ENCODE results near the gene GPT2.

The GPT2 gene

DNA sequence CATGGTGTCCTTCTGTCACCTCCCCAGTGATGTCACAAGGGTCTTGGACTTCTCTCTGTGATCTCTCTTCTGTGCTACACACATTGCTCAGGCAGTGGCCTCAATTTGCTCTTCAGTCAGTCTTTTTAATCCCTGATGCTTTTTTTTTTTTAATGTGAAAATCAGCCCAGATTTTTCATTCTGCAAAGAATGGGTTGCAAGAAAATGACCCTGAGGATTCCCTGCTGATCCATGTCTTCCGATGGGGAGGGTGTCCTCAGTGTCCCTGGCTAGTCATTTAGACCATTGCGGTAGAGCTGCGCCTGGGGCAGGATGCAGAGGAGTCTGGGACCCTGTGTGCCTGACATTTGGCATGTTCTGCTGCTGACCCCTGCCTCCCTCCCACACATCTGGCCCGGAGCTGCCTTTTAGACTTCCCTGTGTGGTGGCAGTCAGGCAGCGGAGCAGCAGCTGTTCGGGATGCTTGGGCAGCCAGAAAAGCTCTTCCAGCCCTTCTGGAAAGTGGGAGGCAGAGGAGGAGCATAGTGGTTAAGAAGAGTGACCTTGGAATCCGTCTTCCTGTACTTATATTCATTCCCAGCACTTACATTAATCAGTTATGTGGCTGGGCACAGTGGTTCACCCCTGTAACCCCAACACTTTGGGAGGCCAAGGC, 12.3 kb downstream of the GPT2 start:
- DNase-seq (ENCODE audit: low read depth in 2 of 2): no peak

DNA sequence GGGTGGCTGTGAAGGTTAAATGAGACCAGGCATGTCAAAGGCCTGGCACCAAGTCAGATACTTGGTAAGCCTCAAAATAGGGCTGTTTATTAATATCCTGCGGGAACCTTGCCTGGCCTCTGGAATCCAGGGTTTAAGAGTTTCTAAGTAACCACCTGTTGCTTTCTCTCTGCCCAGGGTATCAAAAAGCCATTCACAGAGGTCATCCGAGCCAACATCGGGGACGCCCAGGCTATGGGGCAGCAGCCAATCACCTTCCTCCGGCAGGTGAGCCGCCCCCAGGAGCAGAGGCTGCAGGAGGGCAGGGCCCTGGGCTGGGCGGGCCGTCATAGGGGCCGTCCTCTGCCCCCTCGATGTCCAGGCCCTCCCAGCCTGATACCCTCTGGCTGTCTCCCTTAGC, 13.3 kb downstream of the GPT2 start:
- DNase-seq (ENCODE audit: low read depth in 2 of 2): no peak

DNA sequence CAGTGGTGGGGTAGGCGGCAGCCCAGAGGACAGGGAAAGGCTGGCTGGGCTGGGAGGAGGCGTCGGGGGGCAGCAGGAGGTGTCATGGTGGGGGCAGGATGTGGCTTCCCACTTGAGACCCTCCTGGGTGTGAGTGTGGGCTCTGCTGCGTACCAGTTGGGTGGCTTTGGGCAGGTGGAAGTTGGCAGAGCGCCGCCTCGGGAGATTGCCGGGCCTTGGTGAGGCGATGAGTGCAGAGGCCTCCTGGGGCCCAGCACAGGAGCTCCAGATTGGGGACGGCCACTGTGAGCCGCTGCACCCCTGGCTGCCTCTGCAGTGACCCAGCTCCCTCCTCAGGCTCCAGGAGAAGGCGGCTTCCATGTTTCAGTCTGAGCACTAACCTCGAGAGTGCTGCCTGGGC, 13.8 kb downstream of the GPT2 start:
- DNase-seq (ENCODE audit: low read depth in 2 of 2): no peak

DNA sequence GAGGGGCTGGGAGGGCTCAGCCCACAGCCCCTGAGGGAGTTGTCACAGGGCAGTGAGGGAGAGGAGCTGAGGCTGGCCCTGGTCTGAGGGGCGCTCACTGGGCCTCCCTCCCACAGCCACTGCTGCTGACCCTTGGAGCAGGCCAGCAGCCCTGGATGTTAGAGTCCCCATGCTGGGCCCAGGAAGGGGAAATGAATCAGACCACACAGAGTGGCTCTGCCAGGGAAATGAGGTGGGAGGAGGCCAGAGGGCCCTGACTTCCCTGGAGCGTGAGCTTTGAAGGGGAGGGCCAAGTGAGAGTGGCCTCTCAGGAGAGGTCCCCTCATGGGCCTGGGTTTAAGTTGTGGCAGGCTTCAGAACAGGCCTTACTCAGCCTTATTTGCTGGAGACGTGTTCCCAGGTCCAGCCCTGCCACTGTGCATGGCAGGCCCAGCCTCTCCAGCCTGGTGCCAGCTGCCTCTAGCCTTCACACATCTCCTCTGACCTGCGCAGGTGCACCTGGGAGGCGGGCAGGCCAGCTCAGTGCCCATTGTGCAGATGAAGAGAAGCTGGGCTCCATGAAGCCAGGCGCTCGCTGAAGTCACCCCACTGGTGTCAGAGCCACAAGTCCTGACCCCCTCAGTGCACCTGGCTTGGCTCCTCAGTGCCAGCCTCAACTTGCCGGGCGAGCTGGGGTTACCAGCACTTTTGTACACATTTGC, 15.4 kb downstream of the GPT2 start:
- no peak for DNase-seq (ENCODE audit: low read depth in 2 of 2)

DNA sequence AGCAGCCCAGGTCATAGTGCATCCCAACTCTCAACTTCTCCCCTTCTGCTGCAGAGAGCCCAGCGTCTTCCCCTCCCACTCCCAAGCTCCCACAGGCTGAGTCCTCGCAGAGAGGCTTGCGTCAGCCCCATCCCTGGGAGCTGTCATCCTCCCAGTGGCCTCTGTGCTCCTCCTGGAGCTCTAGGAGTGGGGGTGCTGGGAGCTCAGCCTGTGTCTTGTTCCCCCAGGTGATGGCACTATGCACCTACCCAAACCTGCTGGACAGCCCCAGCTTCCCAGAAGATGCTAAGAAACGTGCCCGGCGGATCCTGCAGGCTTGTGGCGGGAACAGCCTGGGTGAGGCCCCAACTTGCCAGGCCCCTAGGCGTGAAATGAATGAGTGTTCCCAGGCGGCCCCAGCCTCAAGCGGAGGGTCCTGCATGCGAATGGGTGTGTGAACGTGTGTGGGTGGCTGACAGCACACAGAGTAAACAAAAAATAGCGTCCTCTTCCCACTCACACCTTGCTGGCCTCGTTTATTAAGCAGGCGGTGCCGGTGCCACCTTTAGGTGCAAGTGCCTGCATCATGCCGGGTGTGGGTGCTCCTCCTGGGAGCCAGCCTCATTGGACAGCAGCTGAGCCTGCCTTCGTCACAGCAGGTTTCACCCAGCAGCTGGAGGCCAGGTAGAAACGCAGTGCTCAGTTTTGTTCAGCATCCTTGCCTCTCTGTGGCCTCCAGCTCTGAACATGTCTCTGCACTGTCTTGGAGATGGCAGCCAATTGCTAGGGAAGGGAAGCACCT, 16.5 kb downstream of the GPT2 start:
- no peak for DNase-seq (ENCODE audit: low read depth in 2 of 2)

DNA sequence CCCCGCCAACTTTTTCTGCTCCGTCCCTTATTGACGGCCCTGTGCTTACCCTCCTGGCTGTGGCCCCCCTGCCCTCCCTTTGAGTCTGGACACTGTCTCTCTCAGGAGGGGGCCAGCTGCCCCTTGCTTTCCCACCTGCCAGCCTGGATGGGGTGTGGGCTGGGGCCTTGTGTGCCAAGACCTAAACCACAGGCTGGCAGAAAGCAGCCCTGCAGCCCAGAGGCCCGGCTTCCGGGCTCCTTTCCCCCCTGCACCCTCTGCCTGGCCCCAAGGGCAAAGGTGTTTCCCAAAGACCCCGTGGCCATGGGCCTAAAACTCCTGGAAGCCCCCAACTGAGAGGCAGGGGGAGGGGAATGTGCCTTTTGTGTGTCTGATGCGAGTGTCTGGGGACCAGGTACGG, 17.5 kb downstream of the GPT2 start:
- no peak for DNase-seq (ENCODE audit: low read depth in 2 of 2)

DNA sequence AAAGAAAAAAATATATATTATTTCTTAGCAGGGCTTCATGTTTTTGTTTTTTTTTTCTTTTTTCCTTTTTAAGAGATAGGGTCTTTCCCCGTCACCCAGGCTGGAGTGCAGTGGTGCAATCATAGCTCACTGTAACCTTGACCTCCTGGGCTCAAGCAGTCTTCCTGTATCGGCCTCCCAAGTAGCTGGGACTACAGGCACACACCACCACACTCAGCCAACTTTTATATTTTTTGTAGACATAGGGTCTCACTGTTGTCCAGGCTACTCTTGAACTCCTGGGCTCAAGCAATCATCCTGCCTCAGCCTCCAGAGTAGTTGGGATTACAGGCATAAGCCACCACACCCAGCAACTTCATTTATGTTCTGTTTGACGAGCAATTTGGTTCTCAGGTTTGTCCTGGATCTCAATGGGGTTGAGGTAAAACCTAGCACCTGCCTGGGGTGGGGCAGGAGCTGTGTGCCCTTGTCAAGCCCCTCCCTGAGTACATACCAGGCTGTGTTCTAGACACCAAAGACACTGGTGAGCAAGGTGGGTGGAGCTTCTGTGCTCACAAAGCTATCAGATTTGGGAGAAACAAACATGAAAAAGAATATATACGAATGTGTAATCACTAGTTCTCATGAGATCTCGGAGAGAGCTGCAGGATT, 19.2 kb downstream of the GPT2 start:
- no peak for DNase-seq (ENCODE audit: low read depth in 2 of 2)

DNA sequence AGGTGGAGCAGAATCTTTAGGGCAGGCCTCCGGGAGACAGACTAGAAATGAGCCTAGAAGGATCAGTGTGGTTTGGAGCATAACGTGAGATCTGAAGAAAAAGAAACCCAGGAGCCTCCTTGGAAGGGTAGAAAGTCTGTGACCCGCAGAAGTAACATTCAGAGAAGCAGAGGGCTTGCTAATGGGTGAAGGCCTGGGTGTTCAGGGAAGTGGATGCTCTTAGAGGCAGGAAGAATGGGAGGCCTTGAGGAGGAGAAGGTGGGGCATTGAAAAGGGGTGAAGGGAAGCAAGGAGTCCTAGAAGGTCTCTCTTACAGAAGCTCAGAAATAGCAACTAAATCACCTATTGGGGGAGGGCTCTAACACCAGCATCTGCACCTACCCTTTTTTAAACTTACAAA, 20.3 kb downstream of the GPT2 start:
- DNase-seq (ENCODE audit: low read depth in 2 of 2): no peak

DNA sequence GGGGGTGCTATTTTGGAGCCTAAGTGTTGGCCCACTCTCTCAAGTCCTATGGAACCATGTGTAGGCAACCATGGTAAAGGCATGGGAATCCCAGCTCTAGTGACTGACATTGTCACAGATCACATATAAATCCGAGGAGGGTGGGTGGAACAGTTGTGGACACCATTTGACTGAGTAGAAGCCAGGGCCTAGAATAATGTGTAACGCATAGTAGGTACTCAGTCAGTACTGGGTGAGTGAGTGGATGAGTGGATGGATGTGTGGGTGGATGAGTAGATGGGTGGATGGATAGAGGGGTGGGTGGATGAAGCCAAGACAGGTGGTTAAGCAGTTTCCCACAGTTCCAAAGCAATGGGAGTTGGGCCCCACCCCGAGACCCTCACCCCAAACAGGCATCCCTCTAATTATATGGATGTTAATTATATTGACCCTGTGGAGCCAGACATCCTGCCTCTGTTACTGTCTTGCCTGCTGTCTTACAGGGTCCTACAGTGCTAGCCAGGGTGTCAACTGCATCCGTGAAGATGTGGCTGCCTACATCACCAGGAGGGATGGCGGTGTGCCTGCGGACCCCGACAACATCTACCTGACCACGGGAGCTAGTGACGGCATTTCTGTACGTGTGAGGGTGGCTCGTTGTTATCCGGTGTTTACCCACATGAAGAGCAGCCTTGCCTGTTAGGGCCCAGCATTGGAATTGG, 22.3 kb downstream of the GPT2 start:
- DNase-seq (ENCODE audit: low read depth in 2 of 2): no peak

DNA sequence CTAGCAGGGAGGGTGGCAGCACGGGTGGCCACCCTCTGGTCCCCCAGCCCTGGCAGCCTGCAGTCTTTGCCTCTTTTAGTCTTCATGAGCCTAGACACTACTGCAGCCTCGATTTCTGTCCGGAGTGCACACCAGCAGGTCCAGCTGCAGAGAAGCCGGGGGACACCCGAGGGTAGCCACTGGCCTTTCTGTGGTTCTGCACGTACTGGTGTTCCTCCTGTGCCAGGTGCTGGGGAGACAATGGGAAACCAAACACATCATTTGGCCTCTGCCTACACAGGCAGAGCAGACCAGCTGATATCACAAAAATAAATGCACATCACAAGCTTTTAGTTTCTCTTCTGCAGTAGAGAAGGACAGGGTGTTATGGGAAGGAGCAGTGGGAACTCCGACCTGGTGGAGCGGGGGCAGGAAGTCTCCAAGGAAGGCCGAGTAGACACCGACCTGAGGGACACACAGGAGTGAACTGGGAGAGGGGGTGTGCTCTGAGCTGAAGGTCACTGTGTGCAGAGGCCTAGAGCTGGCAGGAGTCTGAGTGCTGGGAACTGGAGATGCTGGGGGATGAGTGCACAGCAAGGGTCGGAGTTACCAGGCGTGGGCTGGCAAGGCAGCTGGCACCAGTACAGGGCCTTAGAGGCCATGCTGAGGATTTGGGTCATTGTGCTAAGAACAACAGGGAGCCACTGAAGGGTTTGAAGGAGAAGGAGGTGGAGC, 23.1 kb downstream of the GPT2 start:
- no peak for DNase-seq (ENCODE audit: low read depth in 2 of 2)

DNA sequence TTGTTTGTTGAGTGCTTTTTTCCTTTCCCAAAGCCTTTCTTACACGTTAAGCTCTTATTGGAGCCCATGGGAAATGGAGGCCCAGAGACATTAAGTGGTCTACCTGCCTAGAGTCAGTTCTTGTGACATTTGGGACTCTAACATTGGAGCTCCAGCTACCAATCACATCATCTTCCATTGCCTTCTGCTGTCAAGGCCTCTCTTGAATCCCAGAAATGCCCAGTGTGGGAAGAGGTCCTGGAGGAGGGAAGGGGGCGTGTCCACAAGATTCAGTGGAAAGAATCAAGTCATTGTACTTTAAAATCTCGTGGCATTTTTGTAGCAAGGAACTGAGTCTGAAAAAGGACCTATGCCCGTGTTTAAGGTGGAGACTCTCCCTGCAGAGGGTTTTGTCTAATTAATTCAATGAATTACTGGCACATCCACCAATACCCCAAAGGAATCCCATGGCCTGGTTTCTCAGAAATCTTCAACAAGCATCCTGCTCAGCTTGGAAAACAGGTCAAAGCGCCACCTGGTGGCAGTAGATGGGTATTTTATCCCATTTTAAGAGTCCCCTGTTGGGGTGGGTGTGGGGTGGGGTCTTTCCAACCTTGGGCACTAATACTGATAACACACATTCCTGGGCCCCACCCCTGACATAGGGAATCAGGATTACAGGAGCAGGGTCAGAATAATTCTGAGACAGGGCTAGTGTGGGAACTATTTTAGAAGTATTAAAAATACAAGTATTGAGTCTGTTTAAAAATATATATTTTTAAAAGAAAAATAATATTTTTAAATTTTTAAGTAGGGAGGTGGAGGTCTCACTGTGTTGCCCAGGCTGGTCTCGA, 24.6 kb downstream of the GPT2 start:
- DNase-seq (ENCODE audit: low read depth in 2 of 2): peak; percentile 28 to 45

DNA sequence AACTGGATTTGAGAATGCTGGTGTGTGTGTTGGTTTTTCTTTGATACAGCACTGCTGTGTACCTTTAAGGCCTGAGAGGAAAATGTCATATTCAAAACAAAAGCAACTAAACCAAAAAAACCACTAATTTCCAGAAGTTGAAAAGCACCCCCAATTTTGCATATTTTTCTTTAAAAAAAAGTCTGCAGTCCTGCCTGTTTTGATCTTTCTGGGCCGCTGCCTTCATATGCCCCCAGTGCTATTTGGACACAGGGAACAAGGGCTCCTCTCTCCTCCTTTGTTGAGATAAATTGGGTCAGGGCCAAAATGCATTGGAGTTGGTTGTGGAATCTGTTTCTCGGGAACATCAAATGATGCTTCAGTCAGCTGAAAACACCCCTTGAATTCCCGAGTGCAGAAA, 26.9 kb downstream of the GPT2 start:
- DNase-seq (ENCODE audit: low read depth in 2 of 2): no peak

DNA sequence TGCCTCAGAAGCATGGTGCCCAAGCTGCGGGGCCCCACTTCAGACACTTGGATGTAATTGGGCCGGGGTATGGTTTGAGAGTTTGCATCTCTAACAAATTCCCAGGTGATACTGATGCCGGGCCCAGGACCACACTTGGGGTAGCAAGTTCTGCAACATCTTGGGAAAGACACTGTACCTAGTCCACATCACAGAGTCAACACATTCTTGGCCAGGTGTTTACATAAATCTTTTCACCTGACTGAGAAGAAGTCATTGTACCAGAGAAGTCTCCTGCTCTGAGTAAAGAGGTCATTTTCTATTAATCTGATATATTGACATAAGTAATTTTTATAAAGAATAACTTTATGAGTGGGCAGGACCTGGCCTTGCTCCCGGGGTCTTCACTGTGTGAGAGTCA, 27.5 kb downstream of the GPT2 start:
- DNase-seq (ENCODE audit: low read depth in 2 of 2): no peak

DNA sequence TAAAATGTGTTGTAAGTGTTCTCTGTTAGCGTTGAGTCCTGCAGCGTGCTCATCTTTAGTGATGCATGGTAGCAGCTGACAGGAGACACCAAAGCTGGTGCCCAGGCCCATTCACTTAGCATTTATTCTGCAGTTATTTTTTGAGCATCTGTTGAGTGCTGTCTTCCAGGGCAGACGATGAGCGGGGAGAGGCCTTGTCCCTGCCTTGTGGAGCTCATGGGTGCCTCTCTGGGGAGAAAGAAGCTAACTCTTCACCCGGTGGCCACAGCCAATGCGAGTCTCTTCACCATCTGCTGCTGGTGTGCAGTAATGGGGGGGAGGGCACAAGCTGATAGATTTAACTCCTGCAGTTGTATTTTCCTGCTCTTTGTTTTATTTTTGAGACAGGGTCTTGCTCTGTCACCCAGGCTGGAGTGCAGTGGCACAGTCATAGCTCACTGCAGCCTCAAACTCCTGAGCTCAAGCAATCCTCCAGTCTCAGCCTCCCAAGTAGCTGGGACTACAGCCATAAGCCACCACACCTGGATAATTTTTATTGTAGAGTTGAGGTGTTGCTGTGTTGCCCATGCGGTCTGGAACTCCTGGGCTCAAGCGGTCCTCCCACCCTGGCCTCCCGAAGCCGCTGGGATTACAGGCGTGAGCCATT, 30.5 kb downstream of the GPT2 start:
- DNase-seq (ENCODE audit: low read depth in 2 of 2): no peak

DNA sequence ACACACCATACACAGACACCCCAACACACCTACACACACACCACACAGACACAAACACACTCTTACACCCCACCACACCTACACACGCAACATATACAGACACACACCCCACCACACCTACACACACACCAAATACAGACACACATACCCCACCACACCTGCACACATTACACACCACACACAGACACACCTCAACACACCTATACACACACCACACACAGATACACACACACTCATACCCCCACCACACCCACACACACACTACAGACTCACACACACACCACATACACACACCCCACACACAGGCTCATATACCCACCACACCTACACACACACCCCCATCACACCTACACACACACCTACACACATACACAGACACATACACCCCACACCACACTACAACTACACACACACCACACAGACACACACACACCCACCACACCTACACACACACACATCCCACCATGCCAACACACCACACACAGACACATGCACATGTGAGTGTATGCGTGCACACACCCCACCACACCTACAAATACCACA, 31.4 kb downstream of the GPT2 start:
- DNase-seq (ENCODE audit: low read depth in 2 of 2): no peak

DNA sequence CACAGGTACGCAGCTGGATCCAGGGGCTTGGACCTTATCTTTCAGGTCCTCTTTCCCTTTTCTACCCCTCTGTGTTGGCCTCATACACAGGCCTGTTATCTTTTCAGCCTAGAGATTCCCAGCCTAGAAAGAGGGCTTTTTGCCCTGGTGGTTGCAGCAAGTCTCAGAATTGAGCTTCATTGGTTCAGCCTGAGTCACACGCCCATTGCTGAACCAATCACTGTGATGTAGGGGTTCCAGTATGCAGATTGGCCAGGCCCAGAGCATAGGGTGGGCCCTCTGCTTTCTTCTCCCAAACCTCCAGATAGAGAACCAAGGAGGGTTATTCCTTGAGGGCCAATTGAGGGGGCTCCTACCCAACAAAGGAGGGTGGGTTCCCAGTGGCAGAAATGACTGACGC, 32.8 kb downstream of the GPT2 start:
- no peak for DNase-seq (ENCODE audit: low read depth in 2 of 2)

DNA sequence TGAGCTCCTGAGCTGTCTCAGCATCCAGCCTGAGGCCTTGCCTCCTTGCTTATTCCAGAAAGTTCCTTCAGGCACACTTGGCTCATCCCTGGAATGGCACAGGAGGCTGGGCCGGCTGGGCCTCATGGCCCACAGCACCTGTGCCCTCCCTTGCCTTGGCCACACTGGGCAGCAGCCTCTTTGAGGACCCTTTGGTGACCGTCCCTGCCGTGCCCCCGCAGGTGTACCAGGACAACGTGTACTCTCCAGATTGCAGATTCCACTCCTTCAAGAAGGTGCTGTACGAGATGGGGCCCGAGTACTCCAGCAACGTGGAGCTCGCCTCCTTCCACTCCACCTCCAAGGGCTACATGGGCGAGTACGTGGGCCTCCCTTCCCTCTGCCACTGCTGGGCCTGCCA, 34.2 kb downstream of the GPT2 start:
- DNase-seq (ENCODE audit: low read depth in 2 of 2): no peak

DNA sequence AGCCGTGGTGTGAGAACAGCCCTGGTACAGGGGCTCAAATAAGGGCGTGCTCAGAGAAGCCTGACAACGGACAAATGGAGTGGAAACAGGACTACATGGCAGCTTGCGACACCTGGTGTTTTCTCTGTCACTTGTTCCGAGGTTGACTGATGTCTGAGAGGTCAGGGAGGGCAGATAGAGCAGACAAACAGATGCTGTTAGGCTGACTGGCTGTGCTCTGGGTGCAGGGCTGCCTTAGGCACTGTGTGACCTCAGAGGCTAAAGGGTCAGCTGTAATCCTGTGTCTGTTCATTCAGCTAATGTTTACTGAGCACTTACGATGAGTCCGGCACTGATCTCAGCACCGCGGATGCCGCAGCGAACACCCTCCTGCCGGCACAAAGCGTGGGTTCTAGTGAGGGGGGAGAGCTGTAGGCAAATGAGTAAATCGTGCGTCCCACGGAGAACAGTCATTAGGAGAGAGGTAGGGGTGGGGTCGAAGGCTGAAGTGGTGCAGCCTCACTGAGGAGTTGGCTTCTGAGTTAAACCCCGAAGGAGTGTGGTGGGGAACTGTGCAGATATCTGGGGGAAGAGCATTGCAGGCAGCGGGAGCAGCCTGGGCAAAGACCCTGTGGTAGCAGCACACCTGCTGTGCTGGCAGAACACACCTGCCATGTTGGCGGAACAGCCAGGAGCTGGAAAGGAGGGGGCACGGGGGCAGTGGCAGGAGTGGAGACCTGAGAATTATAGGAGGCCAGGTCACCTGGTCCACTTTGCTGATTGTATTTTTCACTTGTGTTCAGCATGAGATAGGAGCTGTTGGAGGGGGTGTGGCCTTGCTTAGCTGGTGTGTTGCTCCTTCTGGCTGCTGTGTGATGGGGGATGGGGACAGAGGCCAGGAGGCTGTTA, 35.0 kb downstream of the GPT2 start:
- DNase-seq (ENCODE audit: low read depth in 2 of 2): no peak
